RKO (cell line): ENCODE measurements around the gene GADD45GIP1.
A peak's percentile ranks its signal among the peaks of the same experiment; 100 is the strongest.
"Not testable (repeated sequence)": the region's sequence is repeated elsewhere in the genome, so short reads cannot be mapped to it uniquely, and the experiment has no call there.

Experiments used
- DNase-seq: peaks from one replicate; pipeline ENCODE4 v3.0.0-alpha.2; 2016; ENCODE audit warnings: low spot score

The GADD45GIP1 gene

GRCh38 chr19:12987781-12988180 lies 30.8 kb upstream of the GADD45GIP1 start:
- no peak for DNase-seq

- no peak for DNase-seq
These were observed 30.2 kb upstream of the GADD45GIP1 start for GRCh38 chr19:12987190-12987589.

GRCh38 chr19:12986726-12987125 lies 29.7 kb upstream of the GADD45GIP1 start:
- DNase-seq = no peak

DNA sequence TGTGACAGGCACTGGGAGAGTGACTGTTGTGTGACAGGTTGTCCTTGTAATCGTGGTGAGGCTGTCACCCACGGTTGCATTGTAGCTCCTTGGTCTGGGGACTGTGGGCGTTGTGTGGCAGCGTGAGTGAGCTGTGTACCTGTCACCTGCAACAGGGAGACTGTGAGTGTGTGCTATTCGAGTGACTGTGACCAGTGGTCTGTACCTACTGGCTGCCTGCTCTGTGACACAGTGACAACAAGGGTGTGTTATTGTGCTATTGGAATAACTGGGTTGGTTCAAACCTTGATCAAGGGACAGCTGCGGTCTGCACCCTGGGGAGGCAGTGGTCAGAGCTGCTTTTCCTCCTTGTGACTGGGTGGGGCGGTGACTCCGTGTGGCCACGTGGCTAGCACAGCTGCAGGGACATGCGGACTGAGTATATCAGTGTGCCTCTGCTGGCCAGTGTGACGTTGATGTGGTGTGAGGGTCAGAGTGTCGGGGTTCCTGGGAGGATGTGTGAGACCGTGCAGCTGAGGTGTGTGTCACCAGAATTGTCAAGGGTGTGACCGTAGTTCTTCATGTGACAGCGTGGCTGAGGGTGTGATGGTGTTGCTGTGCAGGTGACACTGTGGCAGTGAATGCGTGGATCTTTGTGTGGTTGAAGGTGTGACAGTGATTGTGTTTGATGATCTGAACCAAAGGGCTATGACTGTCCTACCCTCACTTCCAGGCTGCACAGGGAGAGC lies 28.2 kb upstream of the GADD45GIP1 start:
- DNase-seq = peak; percentile 70

DNA sequence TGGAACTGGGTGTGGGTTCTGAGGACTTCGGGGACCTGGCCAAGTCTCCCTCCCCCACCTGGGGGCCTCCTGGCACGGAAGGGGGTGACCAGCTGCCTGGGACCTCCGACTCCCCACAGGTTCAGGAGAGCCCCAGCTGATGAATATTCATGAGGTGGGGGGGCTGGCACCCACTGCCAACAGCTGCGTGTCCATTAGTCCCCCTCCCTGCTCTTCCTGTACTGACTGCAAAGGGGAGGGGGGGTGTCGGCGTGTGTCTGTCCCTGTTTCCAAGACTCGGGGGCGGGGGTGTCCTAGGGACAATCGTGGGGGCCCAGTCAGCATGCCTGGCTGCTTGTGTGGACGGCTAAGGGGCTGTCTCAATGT lies 27.6 kb upstream of the GADD45GIP1 start:
- DNase-seq = no peak

- DNase-seq = no peak
These were observed 27.2 kb upstream of the GADD45GIP1 start for GRCh38 chr19:12984143-12984627.

GRCh38 chr19:12983542-12984142 lies 26.6 kb upstream of the GADD45GIP1 start:
- DNase-seq = peak; percentile 81

GRCh38 chr19:12983091-12983490 lies 26.1 kb upstream of the GADD45GIP1 start:
- no peak for DNase-seq

DNA sequence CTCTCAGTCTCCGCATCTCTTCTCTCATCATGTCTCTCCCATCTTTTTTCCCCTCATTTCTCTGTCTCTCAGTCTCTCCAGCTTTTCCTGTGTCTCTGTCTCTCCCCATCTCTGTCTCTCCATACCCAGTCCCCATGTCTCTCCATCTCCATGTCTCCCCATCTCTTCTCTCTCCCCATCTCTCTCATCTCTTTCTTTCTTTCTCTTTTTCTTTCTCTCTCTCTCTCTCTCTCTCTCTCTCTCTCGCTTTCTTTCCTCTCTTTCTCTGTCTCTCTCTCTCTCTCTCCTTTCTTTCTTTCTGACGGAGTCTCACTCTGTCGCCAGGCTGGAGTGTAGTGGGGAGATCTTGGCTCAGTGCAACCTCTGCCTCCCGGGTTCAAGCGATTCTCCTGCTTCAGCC lies 25.6 kb upstream of the GADD45GIP1 start:
- no peak for DNase-seq

GRCh38 chr19:12979974-12980373 lies 23.0 kb upstream of the GADD45GIP1 start:
- no peak for DNase-seq

- DNase-seq = not testable (repeated sequence)
These were observed 19.1 kb upstream of the GADD45GIP1 start for GRCh38 chr19:12976109-12976508.

- no peak for DNase-seq
These were observed 18.3 kb upstream of the GADD45GIP1 start for GRCh38 chr19:12975221-12975741.

GRCh38 chr19:12974301-12975220 lies 17.5 kb upstream of the GADD45GIP1 start:
- no peak for DNase-seq

DNA sequence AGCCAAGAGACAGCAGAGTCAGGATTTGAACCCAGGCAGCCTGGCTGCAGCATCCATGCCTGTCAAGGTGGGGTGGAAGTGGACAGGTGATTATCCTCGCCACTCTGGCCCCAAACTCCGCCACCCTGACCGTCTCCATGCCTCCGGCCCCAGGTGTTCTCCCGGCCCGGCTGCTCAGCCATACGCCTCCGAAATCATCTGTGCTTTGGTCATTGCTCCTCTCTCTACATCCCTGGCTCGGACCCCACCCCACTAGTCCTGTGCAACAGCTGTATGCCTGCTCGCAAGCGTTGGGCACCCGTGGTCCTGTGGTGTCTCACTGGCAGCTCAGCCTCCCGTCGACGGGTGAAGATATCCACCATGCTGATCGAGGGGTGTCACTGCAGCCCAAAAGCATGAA lies 16.2 kb upstream of the GADD45GIP1 start:
- DNase-seq = no peak

GRCh38 chr19:12970070-12970820 lies 13.2 kb upstream of the GADD45GIP1 start:
- no peak for DNase-seq

DNA sequence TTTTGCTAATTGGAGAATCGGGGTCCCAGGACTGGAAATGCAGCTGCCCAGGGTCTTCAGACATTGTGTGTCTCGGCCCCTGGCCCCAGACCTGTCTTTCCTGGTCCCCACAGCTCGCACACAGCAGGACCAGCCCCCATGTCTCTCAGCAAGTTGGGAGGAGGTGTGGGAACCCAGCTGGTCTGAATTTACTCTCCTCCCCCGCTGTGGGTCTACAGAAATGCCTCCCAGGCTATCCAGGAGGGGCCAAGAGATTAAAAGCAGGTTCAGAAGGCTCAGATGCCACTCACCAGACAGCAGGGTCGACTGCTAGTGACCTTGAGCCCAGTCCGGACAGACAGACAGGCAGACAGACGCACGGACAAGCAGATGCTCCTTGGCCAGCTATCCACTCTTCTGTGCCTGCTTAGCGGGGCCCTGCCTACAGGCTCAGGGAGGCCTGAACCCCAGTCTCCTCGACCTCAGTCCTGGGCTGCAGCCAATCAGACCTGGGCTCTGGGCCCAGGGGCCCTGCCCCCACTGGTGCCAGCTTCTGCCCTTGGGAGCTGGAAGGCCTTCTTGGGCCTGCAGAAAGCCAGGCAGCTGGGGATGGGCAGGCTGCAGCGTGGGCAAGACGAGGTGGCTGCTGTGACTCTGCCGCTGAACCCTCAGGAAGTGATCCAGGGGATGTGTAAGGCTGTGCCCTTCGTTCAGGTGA lies 12.4 kb upstream of the GADD45GIP1 start, which contains the start of gene DAND5:
Gene DAND5, plus strand, starts transcription at position 285 of the 697 bp plus-strand sequence. Its CDS starts 85 bp downstream, at position 370.
- no peak for DNase-seq

GRCh38 chr19:12967907-12968306 lies 10.9 kb upstream of the GADD45GIP1 start:
- peak; percentile 62 for DNase-seq

GRCh38 chr19:12965812-12966135 lies 8.8 kb upstream of the GADD45GIP1 start:
- no peak for DNase-seq

- DNase-seq = peak; percentile 70
These were observed 8.2 kb upstream of the GADD45GIP1 start for GRCh38 chr19:12965017-12965811.

- no peak for DNase-seq
These were observed 2.5 kb upstream of the GADD45GIP1 start for GRCh38 chr19:12959481-12959880.
